DOHH2 (cell line): ENCODE data around the gene ASPDH.
"Not testable (repeated sequence)": the region's sequence is repeated elsewhere in the genome, so short reads cannot be mapped to it uniquely, and the experiment has no call there.

ENCODE experiments used
- H3F3A ChIP-seq: fragments of 200-600 bp; sonication (generic), shearing (Covaris generic); 2 replicates; pipeline ENCODE4 v1.6.0; 2016; ENCODE audit warnings: antibody characterized with exemption, mild to moderate bottlenecking; ENCODE audit not compliant: control insufficient read depth, insufficient read depth
- H3K27ac ChIP-seq: fragments of 200-600 bp; sonication (generic); 2 replicates; pipeline ENCODE4 v1.5.1; 2014; ENCODE audit warnings: low read depth, mild to moderate bottlenecking, low read length, moderate library complexity
- H3K27me3 ChIP-seq: fragments of 200-600 bp; sonication (generic); 2 replicates; pipeline ENCODE4 v1.6.1; 2014; ENCODE audit warnings: mild to moderate bottlenecking, low read length, mixed read lengths; ENCODE audit not compliant: control insufficient read depth
- H3K36me3 ChIP-seq: fragments of 200-600 bp; sonication (generic); 2 replicates; pipeline ENCODE4 v1.6.1; 2014; ENCODE audit warnings: mild to moderate bottlenecking, low read length, moderate library complexity, mixed read lengths; ENCODE audit not compliant: control insufficient read depth
- H3K4me1 ChIP-seq: fragments of 200-600 bp; sonication (generic); 2 replicates; pipeline ENCODE4 v1.6.1; 2014; ENCODE audit warnings: mild to moderate bottlenecking, low read length, mixed read lengths; ENCODE audit not compliant: control insufficient read depth
- H3K4me2 ChIP-seq: fragments of 200-600 bp; sonication (generic); 2 replicates; pipeline ENCODE4 v1.6.0; 2014; ENCODE audit warnings: mild to moderate bottlenecking, low read length, moderate library complexity
- H3K4me3 ChIP-seq: fragments of 200-600 bp; sonication (generic); 2 replicates; pipeline ENCODE4 v1.5.1; 2014; ENCODE audit warnings: mild to moderate bottlenecking, low read length, mixed read lengths
- H3K79me2 ChIP-seq: fragments of 200-600 bp; sonication (generic); 2 replicates; pipeline ENCODE4 v1.6.1; 2014; ENCODE audit warnings: mild to moderate bottlenecking, low read length, mixed read lengths; ENCODE audit not compliant: control insufficient read depth
- H3K9me2 ChIP-seq: fragments of 200-600 bp; sonication (generic); replicated peaks from 2 replicates; pipeline ENCODE4 v1.6.1; 2014; ENCODE audit warnings: mild to moderate bottlenecking, low read length, mixed read lengths; ENCODE audit not compliant: control insufficient read depth
- H3K9me3 ChIP-seq: fragments of 200-600 bp; sonication (generic); 2 replicates; pipeline ENCODE4 v1.6.1; 2014; ENCODE audit warnings: antibody characterized with exemption, low read length, mixed read lengths; ENCODE audit not compliant: control insufficient read depth, insufficient read depth
- H4K20me1 ChIP-seq: fragments of 200-600 bp; sonication (generic); 2 replicates; pipeline ENCODE4 v1.6.0; 2014; ENCODE audit warnings: low read depth, mild to moderate bottlenecking, antibody characterized with exemption, low read length, moderate library complexity; ENCODE audit not compliant: control insufficient read depth, insufficient read depth
- CTCF ChIP-seq: fragments of 200-600 bp; sonication (generic); IDR thresholded peaks from one replicate; pipeline ENCODE4 v1.5.1; 2014; ENCODE audit warnings: antibody characterized with exemption, mild to moderate bottlenecking, low read depth, low read length; ENCODE audit not compliant: poor library complexity, severe bottlenecking
- EZH2phosphoT487 ChIP-seq: fragments of 200-600 bp; sonication (generic); IDR thresholded peaks from 2 replicates; pipeline ENCODE4 v1.6.1; 2017; ENCODE audit warnings: borderline replicate concordance, mild to moderate bottlenecking, antibody characterized with exemption, low read length, moderate library complexity, mixed read lengths

ASPDH gene

GRCh38 chr19:50532952-50533351 lies 19.2 kb upstream of the ASPDH start:
- TF ChIP-seq CTCF, result no peak
- no peak for TF ChIP-seq EZH2phosphoT487
- no peaks in the 10 kb centered on the region for H3K9me2 ChIP-seq
- H3K9me3 ChIP-seq, result peaks cover 11% of the 10 kb centered on the region
- no peaks in the 10 kb centered on the region for H3K4me1 ChIP-seq
- H3K27ac ChIP-seq, result no peak overlapping the region
- H3K79me2 ChIP-seq, result no peaks in the 10 kb centered on the region
- H3K36me3 ChIP-seq, result no peaks in the 10 kb centered on the region
- H4K20me1 ChIP-seq, result no peaks in the 10 kb centered on the region
- H3K4me2 ChIP-seq, result no peak overlapping the region
- H3F3A ChIP-seq, result no peaks in the 10 kb centered on the region
- H3K27me3 ChIP-seq, result peaks cover 3% of the 10 kb centered on the region; the same call in 1 of the 2 replicates
- H3K4me3 ChIP-seq, result no peak overlapping the region

DNA sequence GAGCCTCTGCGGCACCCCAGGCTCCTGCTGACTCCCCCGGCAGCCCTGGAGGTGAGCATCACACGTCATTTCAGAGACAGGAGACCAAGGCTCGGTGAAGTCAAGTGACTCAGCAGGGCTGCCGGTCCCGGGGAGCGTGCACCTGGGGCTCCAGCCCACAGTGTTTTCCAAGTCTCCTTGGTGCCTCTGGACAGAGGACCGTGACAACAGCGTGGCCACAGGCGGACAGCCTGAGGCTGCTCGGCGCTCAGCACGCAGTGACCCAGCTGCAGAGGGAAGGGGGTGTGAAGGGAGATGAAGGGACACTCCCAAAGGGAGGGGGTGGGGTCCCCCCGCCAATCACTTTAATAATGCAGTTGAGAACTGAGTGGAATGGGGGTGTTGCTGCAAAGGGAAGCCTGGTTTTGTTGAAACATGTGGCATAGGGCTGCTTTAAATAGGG lies 17.5 kb upstream of the ASPDH start:
- Histone ChIP-seq H3K9me3 (peaks cover 11% of the 10 kb centered on the region), H3K9me2 (no peaks in the 10 kb centered on the region), H3K79me2 (no peaks in the 10 kb centered on the region), H3F3A (no peaks in the 10 kb centered on the region), H3K4me1 (no peaks in the 10 kb centered on the region), H3K4me2 (no peak overlapping the region), H3K36me3 (no peaks in the 10 kb centered on the region), H3K4me3 (no peak overlapping the region), H3K27me3 (peaks cover 3% of the 10 kb centered on the region; the same call in 1 of the 2 replicates), H4K20me1 (no peaks in the 10 kb centered on the region), H3K27ac (no peak overlapping the region)
- TF ChIP-seq CTCF (no peak), EZH2phosphoT487 (no peak)

GRCh38 chr19:50528052-50528451 lies 14.3 kb upstream of the ASPDH start:
- not testable (repeated sequence) for H3K27me3 ChIP-seq, H3K9me2 ChIP-seq, H3K36me3 ChIP-seq, H3K4me2 ChIP-seq, H3F3A ChIP-seq, H3K4me1 ChIP-seq, H3K4me3 ChIP-seq, H3K9me3 ChIP-seq, H4K20me1 ChIP-seq, H3K27ac ChIP-seq, H3K79me2 ChIP-seq

DNA sequence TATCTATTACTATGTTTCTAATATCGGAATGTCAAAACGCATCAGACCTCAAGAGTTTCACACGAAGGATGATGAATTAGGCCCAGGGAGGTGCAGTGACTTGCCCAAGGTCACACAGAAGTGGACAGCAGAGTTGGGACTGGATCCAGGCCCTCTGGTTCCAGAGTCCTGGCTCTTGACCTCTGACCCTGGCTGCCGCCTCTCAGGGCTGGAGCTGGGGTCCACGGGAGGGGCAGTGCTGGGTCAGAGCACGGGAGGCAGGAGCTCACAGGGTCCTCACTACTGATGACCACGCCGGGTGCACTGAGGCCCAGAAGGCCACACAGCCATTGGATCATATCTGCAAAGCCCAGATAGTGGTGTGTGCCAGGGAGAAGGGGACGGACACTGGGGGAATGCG lies 9.2 kb upstream of the ASPDH start:
- Histone ChIP-seq H3K4me3 (no peak overlapping the region), H3F3A (no peaks in the 10 kb centered on the region), H4K20me1 (no peaks in the 10 kb centered on the region), H3K4me2 (no peak overlapping the region), H3K9me2 (no peaks in the 10 kb centered on the region), H3K36me3 (no peaks in the 10 kb centered on the region), H3K4me1 (no peaks in the 10 kb centered on the region), H3K79me2 (no peaks in the 10 kb centered on the region), H3K27ac (no peak overlapping the region), H3K9me3 (no peaks in the 10 kb centered on the region), H3K27me3 (no peaks in the 10 kb centered on the region)
- TF ChIP-seq CTCF, result no peak
- TF ChIP-seq EZH2phosphoT487, result no peak
